GM12878 (cell line): Measurements from ENCODE around the gene ASIC2. TPM values are rescaled to one million over a fixed set of nuclear protein-coding genes. Genes with fewer than 3 reads are reported as not detected.

Experiments used
- ATAC-seq: fragments of 200-7000 bp; cut with Tn5 transposase; 3 replicates; pipeline ENCODE4 v1.9.1; 2020; ENCODE audit warnings: mild to moderate bottlenecking, moderate library complexity
- BruUV-seq: library from RNA; stranded (reverse); fragments of 400-500 nt; replicated peaks from 2 replicates; lab custom pipeline; 2021; lab: Mats Ljungman, UMichigan
- CTCF ChIA-PET: fragments of 300-600 bp; sonication (Branson Sonifier 250); formaldehyde crosslinking; extraction: SDS; loops from one replicate; lab custom pipeline; 2021; ENCODE audit warnings: inconsistent platforms; lab: Yijun Ruan, JAX
- POLR2A ChIA-PET: fragments of 350-600 bp; formaldehyde crosslinking; extraction: SDS; loops from one replicate; lab custom pipeline; 2021; ENCODE audit warnings: inconsistent platforms; lab: Charles Lee
- RAD21 ChIA-PET: fragments of 300-600 bp; sonication (Branson Sonifier 250); formaldehyde crosslinking; loops from one replicate; lab custom pipeline; 2023; ENCODE audit warnings: antibody characterized with exemption; ENCODE audit not compliant: unreplicated experiment; lab: Charles Lee
- SMC1A ChIA-PET: fragments of 300-600 bp; sonication (Branson Sonifier 250); formaldehyde crosslinking; loops from one replicate; lab custom pipeline; 2023; ENCODE audit not compliant: unreplicated experiment, uncharacterized antibody; lab: Charles Lee
- DNase-seq: peaks from one replicate; pipeline ENCODE4 v3.0.0-alpha.2; 2011; ENCODE audit warnings: low read depth, low spot score
- FAIRE-seq: peaks from 3 replicates; lab custom pipeline; 2011; peaks lifted over from hg19 to GRCh38; lab: Jason Lieb, UNC
- H2AFZ ChIP-seq: 2 replicates; pipeline ENCODE4 v1.6.0; 2011; ENCODE audit warnings: low read depth, low read length, control low read depth; ENCODE audit not compliant: control insufficient read depth
- H3K27ac ChIP-seq: 2 replicates; pipeline ENCODE4 v1.5.1; 2011; ENCODE audit warnings: control low read depth; ENCODE audit not compliant: control insufficient read depth, insufficient read depth
- H3K27me3 ChIP-seq, 2 experiments: replicated peaks in 1 of 2; 2 replicates each; pipeline versions ENCODE4 v1.6.0 to v1.6.1; 2011; ENCODE audit warnings: low read length in 1 of 2; ENCODE audit not compliant: control insufficient read depth in 2 of 2, insufficient read depth in 2 of 2
- H3K36me3 ChIP-seq, 2 experiments: 2 replicates each; pipeline ENCODE4 v1.5.1; 2011; ENCODE audit warnings: low read length in 1 of 2; ENCODE audit not compliant: control insufficient read depth in 2 of 2, insufficient read depth in 2 of 2
- H3K4me1 ChIP-seq: 2 replicates; pipeline ENCODE4 v1.6.1; 2011; ENCODE audit warnings: mild to moderate bottlenecking, low read length, moderate library complexity, mixed read lengths; ENCODE audit not compliant: control insufficient read depth, insufficient read depth
- H3K4me2 ChIP-seq: 2 replicates; pipeline ENCODE4 v1.6.0; 2011; ENCODE audit warnings: control low read depth; ENCODE audit not compliant: control insufficient read depth, insufficient read depth
- H3K4me3 ChIP-seq: fragments of 200-600 bp; sonication (generic); 2 replicates; pipeline ENCODE4 v1.5.1; 2016
- H3K79me2 ChIP-seq: 2 replicates; pipeline ENCODE4 v1.6.0; 2011; ENCODE audit warnings: low read length; ENCODE audit not compliant: control insufficient read depth, insufficient read depth
- H3K9ac ChIP-seq: 2 replicates; pipeline ENCODE4 v1.8.0; 2011; ENCODE audit warnings: low read length, control low read depth, mixed read lengths; ENCODE audit not compliant: control insufficient read depth, insufficient read depth
- H3K9me3 ChIP-seq: replicated peaks from 3 replicates; pipeline ENCODE4 v1.5.1; 2011; ENCODE audit warnings: mild to moderate bottlenecking, low read length; ENCODE audit not compliant: control insufficient read depth, insufficient read depth
- H4K20me1 ChIP-seq: 2 replicates; pipeline ENCODE4 v1.6.0; 2011; ENCODE audit not compliant: control insufficient read depth, insufficient read depth
- CHD4 ChIP-seq: fragments of 200-600 bp; sonication (generic); IDR thresholded peaks from 2 replicates; pipeline ENCODE4 v1.6.1; 2016; ENCODE audit warnings: mild to moderate bottlenecking
- ESRRA ChIP-seq: IDR thresholded peaks from 2 replicates; pipeline ENCODE4 v1.6.1; 2012; ENCODE audit warnings: mild to moderate bottlenecking, low read length, improper control_type of control experiment
- EZH2 ChIP-seq: IDR thresholded peaks from 2 replicates; pipeline ENCODE4 v1.6.1; 2012; ENCODE audit warnings: low read depth, mild to moderate bottlenecking, control low read depth, inconsistent platforms, low read length, borderline replicate concordance; ENCODE audit not compliant: control insufficient read depth
- HDAC6 ChIP-seq: fragments of 200-600 bp; sonication (generic); IDR thresholded peaks from one replicate; pipeline ENCODE4 v1.8.0; 2017; ENCODE audit warnings: antibody characterized with exemption; ENCODE audit not compliant: unreplicated experiment
- IRF4 ChIP-seq: IDR thresholded peaks from 2 replicates; pipeline ENCODE4 v1.6.1; 2011; ENCODE audit warnings: low read depth, low read length
- MXI1 ChIP-seq: fragments of 150-350 bp; IDR thresholded peaks from 2 replicates; pipeline ENCODE4 v1.6.1; 2011; ENCODE audit warnings: low read depth, mild to moderate bottlenecking, inconsistent platforms, low read length, improper control_type of control experiment
- NR2C2 ChIP-seq: IDR thresholded peaks from 2 replicates; pipeline ENCODE4 v1.6.1; 2011; ENCODE audit warnings: borderline replicate concordance, low read depth; ENCODE audit not compliant: control insufficient read depth, insufficient read length
- SRF ChIP-seq, 2 experiments: IDR thresholded peaks; 2 replicates each; pipeline ENCODE4 v1.6.1; 2011; ENCODE audit warnings: low read depth in 2 of 2, low read length in 2 of 2, mild to moderate bottlenecking in 1 of 2, moderate library complexity in 1 of 2
- STAT1 ChIP-seq: fragments of 450-650 bp; conservative IDR thresholded peaks from 2 replicates; pipeline ENCODE4 v1.6.1; 2014; ENCODE audit warnings: antibody characterized with exemption, mild to moderate bottlenecking
- USF2 ChIP-seq: IDR thresholded peaks from 2 replicates; pipeline ENCODE4 v1.6.1; 2011; ENCODE audit warnings: low read depth, low read length, improper control_type of control experiment, borderline replicate concordance
- ZNF384 ChIP-seq: IDR thresholded peaks from 2 replicates; pipeline ENCODE4 v1.6.1; 2012; ENCODE audit warnings: low read depth, mild to moderate bottlenecking, low read length, improper control_type of control experiment, borderline replicate concordance
- ZNF622 ChIP-seq: fragments of 450-650 bp; IDR thresholded peaks from 2 replicates; pipeline ENCODE4 v1.6.1; 2017; ENCODE audit warnings: mild to moderate bottlenecking, inconsistent platforms
- ZZZ3 ChIP-seq: IDR thresholded peaks from 2 replicates; pipeline ENCODE4 v1.6.1; 2011; ENCODE audit warnings: low read depth; ENCODE audit not compliant: control insufficient read depth, insufficient read length
- WGBS: methylation state at CpG from one replicate; pipeline ENCODE4 v1.1.6; 2016; ENCODE audit warnings: low lambda C conversion rate; ENCODE audit not compliant: insufficient replicate concordance, insufficient coverage; ENCODE audit errors: missing lambda C conversion rate; 5-methylcytosine and 5-hydroxymethylcytosine counted together
- in situ Hi-C: fragments of 300-500 bp; cut with MboI; formaldehyde crosslinking; loops from 9 replicates; pipeline ENCODE4 v1.14.3; 2018; ENCODE audit warnings: mixed read lengths
- intact Hi-C: fragments of 100-400 bp; cut with micrococcal nuclease; formaldehyde crosslinking; loops from one replicate; pipeline ENCODE4 v1.14.2; 2022; ENCODE audit not compliant: unreplicated experiment
- polyA plus RNA-seq, 11 experiments: library from polyadenylated mRNA; depleted of rRNA in 4 of 11; unstranded in 6 of 11; stranded (reverse) in 5 of 11; fragments of >200 nt; fragmentation: Nextera tagmentation in 4 of 11; fragmentation: Illumina TruSeq in 1 of 11; extraction: Ambion mirVana in 4 of 11; extraction: Trizol in 1 of 11; gene quantifications; 1 replicate in 1 of 11; 2 replicates in 10 of 11; pipeline versions ENCODE4 v1.2.1 to v1.2.3, GENCODE V29; 2011 to 2016; ENCODE audit warnings: inconsistent platforms in 2 of 11, missing spikeins in 2 of 11, low read depth in 1 of 11
- total RNA-seq, 4 experiments: library from RNA; depleted of rRNA in 3 of 4; stranded (reverse); fragments of >200 nt in 3 of 4; fragmentation: Illumina TruSeq in 1 of 4; extraction: Trizol in 1 of 4; gene quantifications; 2 replicates each; pipeline versions ENCODE4 v1.2.1 to v1.2.3, GENCODE V29; 2013 to 2021

Gene ASIC2
- total and polyA plus RNA-seq, 10 of the 15 experiments (the other 5 are each of a cell fraction or from before 2014, with no cell fraction given) = not detected

GRCh38 chr17:33131620-33132019, 161.5 kb downstream of the ASIC2 start:
- in situ Hi-C loops = no loop called here
- WGBS = 45% methylated on average over 7 of the region's 7 CpGs
- CTCF ChIA-PET = no interaction called here

GRCh38 chr17:33127706-33128105, 165.4 kb downstream of the ASIC2 start:
- whole genome bisulfite sequencing = 0% methylated on average over 2 of the region's 2 CpGs
- no peak overlapping the region for H3K4me2 ChIP-seq
- H3K4me1 ChIP-seq = no peaks in the 10 kb centered on the region
- no peak overlapping the region for H3K27ac ChIP-seq
- intact Hi-C loops = no loop called here
- H3K4me3 ChIP-seq = no peak overlapping the region
- H3K9me3 ChIP-seq = no peaks in the 10 kb centered on the region
- no peaks in the 10 kb centered on the region for H4K20me1 ChIP-seq
- no peaks in the 10 kb centered on the region for H3K36me3 ChIP-seq
- no peak for TF ChIP-seq ZNF622
- no peak for TF ChIP-seq ZZZ3
- no peak for TF ChIP-seq ZNF384
- no peaks in the 10 kb centered on the region for H3K79me2 ChIP-seq
- POLR2A ChIA-PET = no interaction called here
- CTCF ChIA-PET = no interaction called here
- H3K9ac ChIP-seq = no peak overlapping the region
- BruUV-seq = no TSS peak
- ATAC-seq (no peak), FAIRE-seq (no peak), DNase-seq (no peak)
- H3K27me3 ChIP-seq = peaks cover 3 to 4% of the 10 kb centered on the region in 2 experiments; a peak in 3 of 4 replicates
- RAD21 ChIA-PET = no interaction called here
- in situ Hi-C loops = no loop called here
- no peak overlapping the region for H2AFZ ChIP-seq
- SMC1A ChIA-PET = no interaction called here

More at GRCh38 chr17:33131620-33132019, 161.5 kb downstream of the ASIC2 start:
- TF ChIP-seq USF2 (no peak), STAT1 (no peak), ESRRA (no peak), EZH2 (no peak), IRF4 (no peak), SRF (IDR thresholded peaks at IDR 0.05; ENCODE audit: low read depth in 2 of 2, low read length in 2 of 2) (no peak), HDAC6 (no peak), ZNF384 (no peak), MXI1 (no peak), NR2C2 (no peak), CHD4 (no peak)
- POLR2A ChIA-PET = no interaction called here
- Histone ChIP-seq H4K20me1 (no peaks in the 10 kb centered on the region), H3K27me3 (peaks cover 3 to 6% of the 10 kb centered on the region in 2 experiments; a peak in 3 of 4 replicates), H3K4me3 (no peak overlapping the region), H3K9ac (no peak overlapping the region), H2AFZ (no peak overlapping the region), H3K4me2 (no peak overlapping the region), H3K27ac (no peak overlapping the region), H3K4me1 (no peaks in the 10 kb centered on the region), H3K9me3 (no peaks in the 10 kb centered on the region), H3K36me3 (no peaks in the 10 kb centered on the region), H3K79me2 (no peaks in the 10 kb centered on the region)
- ATAC-seq = no peak
- no TSS peak for BruUV-seq
- SMC1A ChIA-PET = no interaction called here
- RAD21 ChIA-PET = no interaction called here
- DNase-seq = no peak
- intact Hi-C loops = no loop called here
- no peak for FAIRE-seq
